ENCODE measurements around the gene RNF151.

Gene RNF151

GRCh38 chr16:1990351-1991134, 23.9 kb downstream of the RNF151 start:
- Histone ChIP-seq H3K23ac (ENCODE audit: low read length) (no peak overlapping the region), H3K36me3 (ENCODE audit: control insufficient read depth, insufficient read depth, low read length) (peaks cover 3% of the 10 kb centered on the region), H2BK5ac (ENCODE audit: low read length) (no peak overlapping the region), H4K8ac (ENCODE audit: low read depth, low read length) (no peak overlapping the region), H2BK120ac (ENCODE audit: low read depth, low read length) (no peak overlapping the region), H3K79me1 (ENCODE audit: low read length) (peaks cover 2% of the 10 kb centered on the region), H3K4me2 (ENCODE audit: low read length) (peak overlapping the region; percentile 81), H3K9ac (ENCODE audit: low read length) (peak overlapping the region; percentile 59), H2AK5ac (ENCODE audit: low read length) (no peak overlapping the region), H4K5ac (ENCODE audit: low read length) (no peak overlapping the region), H2BK15ac (replicated peaks; ENCODE audit: low read depth) (no peak overlapping the region), H3K4me3 (ENCODE audit: low read length) (peak overlapping the region; percentile 34), H3K79me2 (ENCODE audit: control insufficient read depth, insufficient read depth, low read length) (no peaks in the 10 kb centered on the region), H3K4ac (ENCODE audit: low read depth, low read length) (no peak overlapping the region), H3K4me1 (ENCODE audit: control insufficient read depth, low read depth, low read length) (no peaks in the 10 kb centered on the region), H3K27me3 (ENCODE audit: insufficient read depth, low read length, poor library complexity) (peaks cover 3% of the 10 kb centered on the region), H3K27ac (ENCODE audit: low read depth, low read length) (no peak overlapping the region), H3K18ac (ENCODE audit: low read length) (no peak overlapping the region), H3K56ac (ENCODE audit: low read length) (peak overlapping the region; percentile 83)
- DNase-seq, result peak; percentile 75
- no CpG with 5 or more reads among the region's 50 CpGs for WGBS (ENCODE audit: extremely low coverage, insufficient coverage, low lambda C conversion rate)

- Histone ChIP-seq H3K27ac (ENCODE audit: low read depth, low read length) (no peak overlapping the region), H3K4ac (ENCODE audit: low read depth, low read length) (no peak overlapping the region), H3K18ac (ENCODE audit: low read length) (no peak overlapping the region), H3K23ac (ENCODE audit: low read length) (no peak overlapping the region), H2BK15ac (replicated peaks; ENCODE audit: low read depth) (no peak overlapping the region), H3K27me3 (ENCODE audit: insufficient read depth, low read length, poor library complexity) (peaks cover 3% of the 10 kb centered on the region), H2BK120ac (ENCODE audit: low read depth, low read length) (no peak overlapping the region), H3K56ac (ENCODE audit: low read length) (no peak overlapping the region), H3K79me2 (ENCODE audit: control insufficient read depth, insufficient read depth, low read length) (no peaks in the 10 kb centered on the region), H3K4me1 (ENCODE audit: control insufficient read depth, low read depth, low read length) (no peaks in the 10 kb centered on the region), H3K4me3 (ENCODE audit: low read length) (no peak overlapping the region), H2AK5ac (ENCODE audit: low read length) (no peak overlapping the region), H4K8ac (ENCODE audit: low read depth, low read length) (no peak overlapping the region), H3K36me3 (ENCODE audit: control insufficient read depth, insufficient read depth, low read length) (peaks cover under 1% of the 10 kb centered on the region), H3K9ac (ENCODE audit: low read length) (no peak overlapping the region), H2BK5ac (ENCODE audit: low read length) (no peak overlapping the region), H3K4me2 (ENCODE audit: low read length) (no peak overlapping the region), H4K5ac (ENCODE audit: low read length) (no peak overlapping the region), H3K79me1 (ENCODE audit: low read length) (no peaks in the 10 kb centered on the region)
- DNase-seq, result no peak
- no CpG with 5 or more reads among the region's 18 CpGs for WGBS (ENCODE audit: extremely low coverage, insufficient coverage, low lambda C conversion rate)
Measured at GRCh38 chr16:1991135-1991551, 24.5 kb downstream of the RNF151 start.

DNA sequence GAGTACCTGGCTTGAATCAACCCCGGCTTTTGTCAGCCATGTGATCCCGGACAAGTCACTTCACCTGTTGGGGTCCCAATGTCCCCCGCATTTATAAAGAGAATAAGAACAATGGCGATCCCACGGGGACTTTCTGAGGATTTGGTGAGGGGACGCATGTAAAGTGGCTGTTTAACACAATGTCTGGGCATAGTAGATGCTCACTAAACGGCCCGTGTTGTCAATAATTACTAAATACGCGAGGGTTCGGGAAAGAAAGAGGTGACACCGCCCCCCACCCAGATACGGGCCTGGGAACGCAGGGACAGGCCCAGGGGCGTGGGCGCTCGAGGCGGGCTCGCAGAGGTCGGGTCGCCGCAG, 24.9 kb downstream of the RNF151 start:
- Histone ChIP-seq H2BK15ac (replicated peaks; ENCODE audit: low read depth) (no peak overlapping the region), H3K27ac (ENCODE audit: low read depth, low read length) (no peak overlapping the region), H3K27me3 (ENCODE audit: insufficient read depth, low read length, poor library complexity) (peaks cover 3% of the 10 kb centered on the region), H3K18ac (ENCODE audit: low read length) (no peak overlapping the region), H2BK5ac (ENCODE audit: low read length) (no peak overlapping the region), H3K4me3 (ENCODE audit: low read length) (no peak overlapping the region), H3K4me2 (ENCODE audit: low read length) (peak overlapping the region; percentile 25), H3K79me2 (ENCODE audit: control insufficient read depth, insufficient read depth, low read length) (no peaks in the 10 kb centered on the region), H3K9ac (ENCODE audit: low read length) (peak overlapping the region; percentile 40), H3K4ac (ENCODE audit: low read depth, low read length) (no peak overlapping the region), H2BK120ac (ENCODE audit: low read depth, low read length) (no peak overlapping the region), H4K5ac (ENCODE audit: low read length) (no peak overlapping the region), H2AK5ac (ENCODE audit: low read length) (no peak overlapping the region), H3K36me3 (ENCODE audit: control insufficient read depth, insufficient read depth, low read length) (no peaks in the 10 kb centered on the region), H3K23ac (ENCODE audit: low read length) (no peak overlapping the region), H3K79me1 (ENCODE audit: low read length) (no peaks in the 10 kb centered on the region), H3K56ac (ENCODE audit: low read length) (peak overlapping the region; percentile 73), H3K4me1 (ENCODE audit: control insufficient read depth, low read depth, low read length) (no peaks in the 10 kb centered on the region), H4K8ac (ENCODE audit: low read depth, low read length) (no peak overlapping the region)
- no CpG with 5 or more reads among the region's 22 CpGs for WGBS (ENCODE audit: extremely low coverage, insufficient coverage, low lambda C conversion rate)
- no peak for DNase-seq

GRCh38 chr16:1991948-1992703, 25.5 kb downstream of the RNF151 start:
- WGBS (ENCODE audit: extremely low coverage, insufficient coverage, low lambda C conversion rate), result no CpG with 5 or more reads among the region's 96 CpGs
- Histone ChIP-seq H2AK5ac (ENCODE audit: low read length) (no peak overlapping the region), H3K9ac (ENCODE audit: low read length) (peak overlapping the region; percentile 57), H2BK15ac (replicated peaks; ENCODE audit: low read depth) (no peak overlapping the region), H3K18ac (ENCODE audit: low read length) (no peak overlapping the region), H3K56ac (ENCODE audit: low read length) (peak overlapping the region; percentile 90), H2BK120ac (ENCODE audit: low read depth, low read length) (no peak overlapping the region), H3K27ac (ENCODE audit: low read depth, low read length) (no peak overlapping the region), H3K27me3 (ENCODE audit: insufficient read depth, low read length, poor library complexity) (peaks cover 3% of the 10 kb centered on the region), H3K79me1 (ENCODE audit: low read length) (no peaks in the 10 kb centered on the region), H3K4me3 (ENCODE audit: low read length) (no peak overlapping the region), H3K4ac (ENCODE audit: low read depth, low read length) (no peak overlapping the region), H3K4me2 (ENCODE audit: low read length) (peak overlapping the region; percentile 48), H4K5ac (ENCODE audit: low read length) (no peak overlapping the region), H3K79me2 (ENCODE audit: control insufficient read depth, insufficient read depth, low read length) (no peaks in the 10 kb centered on the region), H3K23ac (ENCODE audit: low read length) (no peak overlapping the region), H3K4me1 (ENCODE audit: control insufficient read depth, low read depth, low read length) (no peaks in the 10 kb centered on the region), H3K36me3 (ENCODE audit: control insufficient read depth, insufficient read depth, low read length) (no peaks in the 10 kb centered on the region), H2BK5ac (ENCODE audit: low read length) (no peak overlapping the region), H4K8ac (ENCODE audit: low read depth, low read length) (no peak overlapping the region)
- DNase-seq, result peak; percentile 93

DNA sequence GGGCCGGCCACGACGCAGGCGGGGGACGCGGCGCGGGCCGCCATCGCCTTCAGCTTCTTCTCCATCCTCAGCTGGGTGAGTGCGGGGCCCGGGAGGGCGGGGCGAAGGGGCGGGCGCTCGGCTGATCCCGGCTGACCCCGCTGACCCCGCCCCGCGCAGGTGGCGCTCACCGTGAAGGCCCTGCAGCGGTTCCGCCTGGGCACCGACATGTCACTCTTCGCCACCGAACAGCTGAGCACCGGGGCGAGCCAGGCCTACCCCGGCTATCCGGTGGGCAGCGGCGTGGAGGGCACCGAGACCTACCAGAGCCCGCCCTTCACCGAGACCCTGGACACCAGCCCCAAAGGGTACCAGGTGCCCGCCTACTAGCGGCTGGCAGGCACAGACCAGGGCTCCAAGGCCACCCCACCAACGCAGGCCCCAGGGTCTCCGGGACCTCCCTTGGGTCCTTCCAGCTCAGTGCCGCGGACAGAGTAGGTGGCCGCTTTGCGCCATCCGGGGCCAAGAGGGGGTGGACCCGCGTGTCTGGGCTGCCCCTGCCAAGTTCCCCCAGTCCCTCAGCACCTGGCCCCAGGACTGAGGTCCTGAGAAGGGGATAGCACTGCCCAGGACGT, 26.2 kb downstream of the RNF151 start:
- Histone ChIP-seq H3K4me2 (ENCODE audit: low read length) (peak overlapping the region; percentile 48), H3K9ac (ENCODE audit: low read length) (peak overlapping the region; percentile 57), H3K27ac (ENCODE audit: low read depth, low read length) (no peak overlapping the region), H3K18ac (ENCODE audit: low read length) (no peak overlapping the region), H3K23ac (ENCODE audit: low read length) (no peak overlapping the region), H4K8ac (ENCODE audit: low read depth, low read length) (no peak overlapping the region), H3K36me3 (ENCODE audit: control insufficient read depth, insufficient read depth, low read length) (no peaks in the 10 kb centered on the region), H4K5ac (ENCODE audit: low read length) (no peak overlapping the region), H2AK5ac (ENCODE audit: low read length) (no peak overlapping the region), H3K4me3 (ENCODE audit: low read length) (no peak overlapping the region), H3K4me1 (ENCODE audit: control insufficient read depth, low read depth, low read length) (no peaks in the 10 kb centered on the region), H3K4ac (ENCODE audit: low read depth, low read length) (no peak overlapping the region), H2BK15ac (replicated peaks; ENCODE audit: low read depth) (no peak overlapping the region), H3K79me2 (ENCODE audit: control insufficient read depth, insufficient read depth, low read length) (no peaks in the 10 kb centered on the region), H2BK5ac (ENCODE audit: low read length) (no peak overlapping the region), H3K27me3 (ENCODE audit: insufficient read depth, low read length, poor library complexity) (peaks cover 3% of the 10 kb centered on the region), H2BK120ac (ENCODE audit: low read depth, low read length) (no peak overlapping the region), H3K79me1 (ENCODE audit: low read length) (no peaks in the 10 kb centered on the region), H3K56ac (ENCODE audit: low read length) (peak overlapping the region; percentile 90)
- no CpG with 5 or more reads among the region's 50 CpGs for WGBS (ENCODE audit: extremely low coverage, insufficient coverage, low lambda C conversion rate)
- DNase-seq, result no peak
